Keratinocyte (primary cell): ENCODE measurements around the gene PPP1R16B. TPM values are rescaled to one million over a fixed set of nuclear protein-coding genes. Genes with fewer than 3 reads are reported as not detected.

Experiments used
- DNase-seq: peaks from one replicate; pipeline ENCODE4 v3.0.0-alpha.2; 2011; ENCODE audit warnings: low read depth, missing footprints, low spot score
- FAIRE-seq: peaks from 2 replicates; lab custom pipeline; 2011; peaks lifted over from hg19 to GRCh38; lab: Jason Lieb, UNC
- H2AFZ ChIP-seq: 2 replicates; pipeline ENCODE4 v1.6.0; 2012; ENCODE audit warnings: low read length, control low read depth, inconsistent platforms; ENCODE audit not compliant: control insufficient read depth
- H3K27ac ChIP-seq: 2 replicates; pipeline ENCODE4 v1.5.1; 2011; ENCODE audit warnings: low read length; ENCODE audit not compliant: control insufficient read depth, insufficient read depth
- H3K27me3 ChIP-seq: 3 replicates; pipeline ENCODE4 v1.6.0; 2011; ENCODE audit warnings: low read length; ENCODE audit not compliant: control insufficient read depth, insufficient read depth; ENCODE audit errors: extremely low read depth
- H3K36me3 ChIP-seq, 2 experiments: 2 replicates in 1 of 2; 3 replicates in 1 of 2; pipeline ENCODE4 v1.5.1; 2011; ENCODE audit warnings: low read length in 2 of 2, mild to moderate bottlenecking in 1 of 2; ENCODE audit not compliant: control insufficient read depth in 2 of 2, insufficient read depth in 2 of 2; ENCODE audit errors: extremely low read depth in 1 of 2
- H3K4me1 ChIP-seq: 3 replicates; pipeline ENCODE4 v1.5.1; 2011; ENCODE audit warnings: low read length; ENCODE audit not compliant: control insufficient read depth, insufficient read depth; ENCODE audit errors: extremely low read depth
- H3K4me2 ChIP-seq: 3 replicates; pipeline ENCODE4 v1.6.0; 2011; ENCODE audit warnings: low read depth, low read length; ENCODE audit not compliant: control insufficient read depth, insufficient read depth; ENCODE audit errors: extremely low read depth
- H3K4me3 ChIP-seq, 3 experiments: fragments of 200-600 bp in 1 of 3; sonication (generic) in 1 of 3; 2 replicates in 2 of 3; 3 replicates in 1 of 3; pipeline ENCODE4 v1.5.1; 2011 to 2016; ENCODE audit warnings: low read length in 3 of 3, mild to moderate bottlenecking in 3 of 3, control low read depth in 2 of 3, inconsistent platforms in 1 of 3, low read depth in 1 of 3, mixed read lengths in 1 of 3, mixed run types in 1 of 3, moderate library complexity in 1 of 3; ENCODE audit not compliant: control insufficient read depth in 2 of 3, insufficient read depth in 2 of 3; ENCODE audit errors: extremely low read depth in 1 of 3
- H3K79me2 ChIP-seq: 2 replicates; pipeline ENCODE4 v1.6.0; 2012; ENCODE audit warnings: low read length; ENCODE audit not compliant: control insufficient read depth, insufficient read depth
- H3K9ac ChIP-seq: 3 replicates; pipeline ENCODE4 v1.6.0; 2011; ENCODE audit warnings: low read length; ENCODE audit not compliant: control insufficient read depth, insufficient read depth; ENCODE audit errors: extremely low read depth
- H3K9me1 ChIP-seq: 3 replicates; pipeline ENCODE4 v1.6.0; 2011; ENCODE audit warnings: low read length; ENCODE audit not compliant: control insufficient read depth, insufficient read depth; ENCODE audit errors: extremely low read depth
- H3K9me3 ChIP-seq: 2 replicates; pipeline ENCODE4 v1.5.1; 2012; ENCODE audit warnings: low read depth, low read length; ENCODE audit not compliant: control insufficient read depth
- H4K20me1 ChIP-seq: 3 replicates; pipeline ENCODE4 v1.6.0; 2011; ENCODE audit warnings: low read length; ENCODE audit not compliant: control insufficient read depth, insufficient read depth; ENCODE audit errors: extremely low read depth
- CTCF ChIP-seq, 3 experiments: IDR thresholded peaks in 1 of 3; conservative IDR thresholded peaks in 1 of 3; optimal IDR thresholded peaks in 1 of 3; 2 replicates in 2 of 3; 3 replicates in 1 of 3; pipeline versions ENCODE3 to v1.5.1; 2011; ENCODE audit warnings: low read length in 3 of 3, mild to moderate bottlenecking in 3 of 3, moderate library complexity in 2 of 3, control low read depth in 1 of 3, inconsistent platforms in 1 of 3; ENCODE audit not compliant: insufficient read depth in 2 of 3; ENCODE audit errors: extremely low read depth in 1 of 3
- EZH2 ChIP-seq: IDR thresholded peaks from one replicate; pipeline ENCODE4 v1.6.1; 2012; ENCODE audit warnings: inconsistent platforms, mild to moderate bottlenecking, low read length, moderate library complexity
- dilution Hi-C: fragments of 300-500 bp; cut with MboI; formaldehyde crosslinking; loops from one replicate; pipeline ENCODE4 v1.7.0; 2020; ENCODE audit warnings: low sequenced_read_pairs; ENCODE audit not compliant: extremely low pct_ligation_motif_present
- polyA plus RNA-seq, 5 experiments: library from polyadenylated mRNA; depleted of rRNA in 3 of 5; stranded (reverse) in 3 of 5; stranded (forward) in 1 of 5; unstranded in 1 of 5; fragments of >200 nt; gene quantifications; 1 replicate in 1 of 5; 2 replicates in 3 of 5; 3 replicates in 1 of 5; pipeline versions ENCODE4 v1.2.1 to v1.2.3, GENCODE V29; 2011 to 2012; ENCODE audit warnings: missing spikeins in 2 of 5, low read depth in 1 of 5, low replicate concordance in 1 of 5

PPP1R16B gene
- polyA plus RNA-seq, 1 donor (not counting 4 experiments of a cell fraction or from before 2014, with no cell fraction given) = not detected

GRCh38 chr20:38889792-38890496, 84.4 kb downstream of the PPP1R16B start:
- dilution Hi-C loops = no loop called here
- no peaks in the 10 kb centered on the region for H3K4me1 ChIP-seq
- H3K4me3 ChIP-seq = no peak overlapping the region
- FAIRE-seq (no peak), DNase-seq (no peak)
- no peak overlapping the region for H3K9ac ChIP-seq
- no peak overlapping the region for H3K27ac ChIP-seq
- H3K4me2 ChIP-seq = no peak overlapping the region
- no peak overlapping the region for H2AFZ ChIP-seq
- H3K27me3 ChIP-seq = peaks cover 5% of the 10 kb centered on the region
- TF ChIP-seq CTCF (optimal IDR thresholded peaks at IDR 0.05 in 1 of 3, IDR thresholded peaks at IDR 0.05 in 1 of 3, conservative IDR thresholded peaks at IDR 0.05 in 1 of 3; ENCODE audit: extremely low read depth in 1 of 3, insufficient read depth in 2 of 3, low read length in 3 of 3) (no peak), EZH2 (no peak)
- no peaks in the 10 kb centered on the region for H3K9me3 ChIP-seq
- no peaks in the 10 kb centered on the region for H3K79me2 ChIP-seq
- H3K9me1 ChIP-seq = no peaks in the 10 kb centered on the region
- H3K36me3 ChIP-seq = no peaks in the 10 kb centered on the region
- H4K20me1 ChIP-seq = peaks cover 2% of the 10 kb centered on the region

GRCh38 chr20:38890497-38890818, 85.0 kb downstream of the PPP1R16B start:
- Histone ChIP-seq H3K4me2 (no peak overlapping the region), H3K9me1 (no peaks in the 10 kb centered on the region), H3K9ac (no peak overlapping the region), H3K9me3 (no peaks in the 10 kb centered on the region), H3K4me3 (no peak overlapping the region), H2AFZ (no peak overlapping the region), H3K27ac (no peak overlapping the region), H3K27me3 (peaks cover 8% of the 10 kb centered on the region), H4K20me1 (peaks cover 2% of the 10 kb centered on the region), H3K79me2 (no peaks in the 10 kb centered on the region), H3K4me1 (no peaks in the 10 kb centered on the region), H3K36me3 (no peaks in the 10 kb centered on the region)
- TF ChIP-seq EZH2 (no peak), CTCF (optimal IDR thresholded peaks at IDR 0.05 in 1 of 3, IDR thresholded peaks at IDR 0.05 in 1 of 3, conservative IDR thresholded peaks at IDR 0.05 in 1 of 3; ENCODE audit: extremely low read depth in 1 of 3, insufficient read depth in 2 of 3, low read length in 3 of 3) (no peak)
- no peak for FAIRE-seq
- DNase-seq = no peak
- dilution Hi-C loops = no loop called here
